Activated CD4-positive, alpha-beta T cell treated with anti-CD3 and anti-CD28 coated beads, Interleukin-2, amount 50 U/mL, for 16 hours (primary cell): Measurements from ENCODE around the gene APEH.
"Not testable (repeated sequence)": the region's sequence is repeated elsewhere in the genome, so short reads cannot be mapped to it uniquely, and the experiment has no call there.

Experiments used
- DNase-seq: peaks from one replicate; pipeline ENCODE4 v3.0.0-alpha.2; 2020

The APEH gene

GRCh38 chr3:49694409-49695070, 20.4 kb downstream of the APEH start:
- not testable (repeated sequence) for DNase-seq

GRCh38 chr3:49695350-49696015, 21.3 kb downstream of the APEH start:
- DNase-seq, result not testable (repeated sequence)

- no peak for DNase-seq
Observed at GRCh38 chr3:49699281-49699979, 25.3 kb downstream of the APEH start.

GRCh38 chr3:49700014-49700413, 25.9 kb downstream of the APEH start:
- no peak for DNase-seq

GRCh38 chr3:49700453-49701128, 26.4 kb downstream of the APEH start:
- DNase-seq, result no peak

- DNase-seq, result no peak
Observed at GRCh38 chr3:49701388-49702077, 27.4 kb downstream of the APEH start.

- DNase-seq, result no peak
Observed at GRCh38 chr3:49702672-49703071, 28.5 kb downstream of the APEH start.

- peak; percentile 67 for DNase-seq
Observed at GRCh38 chr3:49703443-49703927, 29.3 kb downstream of the APEH start.

- DNase-seq, result no peak
Observed at GRCh38 chr3:49703956-49704355, 29.8 kb downstream of the APEH start.

GRCh38 chr3:49704629-49705028, 30.5 kb downstream of the APEH start:
- no peak for DNase-seq

GRCh38 chr3:49705390-49705960, 31.3 kb downstream of the APEH start:
- no peak for DNase-seq

- no peak for DNase-seq
Observed at GRCh38 chr3:49706456-49707112, 32.4 kb downstream of the APEH start.

- no peak for DNase-seq
Observed at GRCh38 chr3:49707113-49707480, 32.9 kb downstream of the APEH start.

- no peak for DNase-seq
Observed at GRCh38 chr3:49709852-49710251, 35.7 kb downstream of the APEH start.

- no peak for DNase-seq
Observed at GRCh38 chr3:49711489-49711888, 37.3 kb downstream of the APEH start.

- DNase-seq, result no peak
Observed at GRCh38 chr3:49712166-49712565, 38.0 kb downstream of the APEH start.

GRCh38 chr3:49712631-49713317, 38.6 kb downstream of the APEH start:
- no peak for DNase-seq

GRCh38 chr3:49713336-49714105, 39.4 kb downstream of the APEH start:
- no peak for DNase-seq

- no peak for DNase-seq
Observed at GRCh38 chr3:49714728-49715550, 40.8 kb downstream of the APEH start.
